ENCODE data around the gene ASB18. TPM values are rescaled to one million over a fixed set of nuclear protein-coding genes. Genes with fewer than 3 reads are reported as not detected.

ASB18 gene
- total RNA-seq, 1 experiment from 2014 or later: not detected

DNA sequence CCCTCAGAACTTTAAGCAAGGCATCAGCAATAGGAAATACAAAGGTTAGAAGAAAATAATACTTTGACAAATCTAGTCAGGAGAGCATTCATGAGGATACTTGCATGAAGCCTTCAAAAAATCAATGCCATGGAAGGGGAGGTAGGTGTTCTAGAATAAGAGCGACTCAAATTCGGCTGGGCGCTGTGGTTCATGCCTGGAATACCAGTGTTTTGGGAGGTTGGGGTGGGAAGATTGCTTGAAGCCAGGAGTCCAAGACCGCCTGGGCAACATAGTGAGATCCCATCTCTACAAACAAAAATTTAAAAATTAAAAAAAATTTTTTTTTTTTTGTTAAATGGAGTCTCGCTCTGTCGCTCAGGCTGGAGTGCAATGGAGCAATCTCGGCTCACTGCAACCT lies 117.8 kb downstream of the ASB18 start:
- POLR2A ChIA-PET: no interaction called here
- H3K4me1 Mint-ChIP-seq (ENCODE audit: low read depth, unreplicated experiment): no peaks in the 10 kb centered on the region

DNA sequence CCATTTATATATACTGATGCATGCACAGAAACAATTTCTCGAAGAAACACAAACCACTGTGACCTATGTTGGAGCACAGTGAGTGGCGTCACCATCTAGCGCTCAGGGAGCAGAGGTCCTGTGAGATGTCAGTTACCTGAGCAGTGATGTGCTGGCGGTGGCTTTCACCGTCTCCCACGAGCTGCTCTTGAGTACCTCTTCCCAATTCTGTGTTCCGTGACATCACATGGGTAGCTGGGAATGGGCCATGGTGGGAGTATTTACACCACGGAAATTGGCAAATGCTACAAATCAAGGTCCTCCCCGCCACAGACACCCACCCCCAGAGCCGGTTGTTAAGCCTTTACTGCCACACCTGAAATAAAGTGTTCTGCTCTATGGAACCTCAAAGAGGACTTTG lies 120.4 kb downstream of the ASB18 start:
- ChIA-PET POLR2A (no interaction called here), CTCF (interaction anchor here (0.6 kb wide), 1 partner anchor 1809 kb away, joined by 3 read pairs; no protein-coding TSS in a partner anchor)
- Mint-ChIP-seq H3K4me3 (ENCODE audit: unreplicated experiment) (no peak overlapping the region), H3K27ac (ENCODE audit: unreplicated experiment) (no peak overlapping the region), H3K27me3 (ENCODE audit: insufficient read depth, unreplicated experiment) (no peaks in the 10 kb centered on the region), H3K4me1 (ENCODE audit: low read depth, unreplicated experiment) (no peaks in the 10 kb centered on the region), H3K9me3 (ENCODE audit: unreplicated experiment) (no peaks in the 10 kb centered on the region), H3K36me3 (ENCODE audit: insufficient read depth, unreplicated experiment) (peaks cover 3% of the 10 kb centered on the region)
- no peak for TF ChIP-seq CTCF (IDR thresholded peaks at IDR 0.05; ENCODE audit: insufficient read depth in 1 of 2, low read depth in 1 of 2, low read length in 1 of 2, severe bottlenecking in 1 of 2, unreplicated experiment in 1 of 2)
- intact Hi-C loops (cut with micrococcal nuclease; ENCODE audit: unreplicated experiment): no loop called here
- no peaks in the 10 kb centered on the region for H3K36me3 ChIP-seq (ENCODE audit: control insufficient read depth, insufficient read depth, low read length)
- BruUV-seq (replicated peaks): no TSS peak
- no peaks in the 10 kb centered on the region for H3K4me1 ChIP-seq
- DNase-seq: no peak
- no peaks in the 10 kb centered on the region for H3K27me3 ChIP-seq (replicated peaks; ENCODE audit: control insufficient read depth, insufficient read depth, low read length)
- no peaks in the 10 kb centered on the region for H3K9me3 ChIP-seq
- no peak overlapping the region for H3K4me3 ChIP-seq (ENCODE audit: low read depth, low read length)

More for the DNA sequence above, 117.8 kb downstream of the ASB18 start:
- no peak for DNase-seq
- Mint-ChIP-seq H3K36me3 (ENCODE audit: insufficient read depth, unreplicated experiment) (no peaks in the 10 kb centered on the region), H3K27me3 (ENCODE audit: insufficient read depth, unreplicated experiment) (no peaks in the 10 kb centered on the region), H3K4me3 (ENCODE audit: unreplicated experiment) (no peak overlapping the region), H3K27ac (ENCODE audit: unreplicated experiment) (no peak overlapping the region), H3K9me3 (ENCODE audit: unreplicated experiment) (no peaks in the 10 kb centered on the region)
- H3K36me3 ChIP-seq (ENCODE audit: control insufficient read depth, insufficient read depth, low read length): no peaks in the 10 kb centered on the region
- CTCF ChIA-PET: interaction anchor here (0.6 kb wide), 1 partner anchor 11 kb away, joined by 7 read pairs; no protein-coding TSS in a partner anchor
- H3K4me1 ChIP-seq: no peaks in the 10 kb centered on the region
- H3K4me3 ChIP-seq (ENCODE audit: low read depth, low read length): no peak overlapping the region
- no peaks in the 10 kb centered on the region for H3K9me3 ChIP-seq
- no peaks in the 10 kb centered on the region for H3K27me3 ChIP-seq (replicated peaks; ENCODE audit: control insufficient read depth, insufficient read depth, low read length)
- BruUV-seq (replicated peaks): no TSS peak
- no peak for TF ChIP-seq CTCF (IDR thresholded peaks at IDR 0.05; ENCODE audit: insufficient read depth in 1 of 2, low read depth in 1 of 2, low read length in 1 of 2, severe bottlenecking in 1 of 2, unreplicated experiment in 1 of 2)
- intact Hi-C loops (cut with micrococcal nuclease; ENCODE audit: unreplicated experiment): no loop called here

Other genes with a start within 250 kb of the ASB18 start
- gene GBX2, start 96.0 kb downstream of the ASB18 start, total RNA-seq (2022): 2.1 and 2.4 TPM in 2 replicates